Measurements from ENCODE around the gene TLCD5.

- TF ChIP-seq CTCF (IDR thresholded peaks at IDR 0.05) (no peak), POLR2A (IDR thresholded peaks at IDR 0.05) (no peak), EP300 (IDR thresholded peaks at IDR 0.05; ENCODE audit: low read depth) (no peak)
Measured at GRCh38 chr11:120298461-120298860, 26.6 kb upstream of the TLCD5 start.
